ENCODE measurements around the gene HSDL1. TPM values are rescaled to one million over a fixed set of nuclear protein-coding genes. Genes with fewer than 3 reads are reported as not detected.

The HSDL1 gene
- total RNA-seq, 1 donor, result 18.7 TPM

DNA sequence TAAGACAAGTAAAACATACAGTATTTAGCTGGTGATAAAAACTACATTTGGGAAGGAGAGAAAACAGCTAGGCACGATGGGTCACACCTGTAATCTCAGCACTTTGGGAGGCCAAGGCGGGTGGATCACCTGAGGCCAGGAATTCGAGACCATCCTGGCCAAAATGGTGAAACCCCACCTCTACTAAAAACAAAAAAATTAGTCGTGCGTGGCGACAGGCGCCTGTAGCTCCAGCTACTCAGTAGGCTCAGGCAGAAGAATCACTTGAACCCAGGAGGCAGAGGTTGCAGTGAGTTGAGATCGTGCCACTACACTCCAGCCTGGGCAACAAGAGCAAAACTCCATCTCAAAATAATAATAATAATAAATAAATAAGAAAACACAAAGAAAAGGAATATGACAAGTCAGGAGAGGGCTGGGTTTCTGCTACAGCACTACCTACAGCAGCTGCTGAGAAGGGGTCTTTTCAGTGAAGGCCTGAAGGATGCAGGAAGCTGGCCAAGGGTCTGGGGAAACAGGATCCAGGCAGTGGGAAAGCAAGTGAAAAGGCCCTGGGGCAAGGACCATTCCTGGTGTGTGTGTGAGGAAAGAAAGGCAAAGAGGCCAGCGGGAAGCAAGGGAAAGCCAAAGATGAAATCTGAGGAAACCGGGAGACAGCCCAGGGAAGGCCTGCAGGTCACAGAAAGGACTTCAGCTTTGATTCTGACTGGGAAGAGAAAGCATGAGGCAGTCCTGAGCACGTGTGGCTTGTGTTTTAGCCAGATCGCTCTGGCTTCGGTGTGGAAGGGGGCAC is 38.8 kb downstream of the HSDL1 start:
- TF ChIP-seq, protein P1, sequence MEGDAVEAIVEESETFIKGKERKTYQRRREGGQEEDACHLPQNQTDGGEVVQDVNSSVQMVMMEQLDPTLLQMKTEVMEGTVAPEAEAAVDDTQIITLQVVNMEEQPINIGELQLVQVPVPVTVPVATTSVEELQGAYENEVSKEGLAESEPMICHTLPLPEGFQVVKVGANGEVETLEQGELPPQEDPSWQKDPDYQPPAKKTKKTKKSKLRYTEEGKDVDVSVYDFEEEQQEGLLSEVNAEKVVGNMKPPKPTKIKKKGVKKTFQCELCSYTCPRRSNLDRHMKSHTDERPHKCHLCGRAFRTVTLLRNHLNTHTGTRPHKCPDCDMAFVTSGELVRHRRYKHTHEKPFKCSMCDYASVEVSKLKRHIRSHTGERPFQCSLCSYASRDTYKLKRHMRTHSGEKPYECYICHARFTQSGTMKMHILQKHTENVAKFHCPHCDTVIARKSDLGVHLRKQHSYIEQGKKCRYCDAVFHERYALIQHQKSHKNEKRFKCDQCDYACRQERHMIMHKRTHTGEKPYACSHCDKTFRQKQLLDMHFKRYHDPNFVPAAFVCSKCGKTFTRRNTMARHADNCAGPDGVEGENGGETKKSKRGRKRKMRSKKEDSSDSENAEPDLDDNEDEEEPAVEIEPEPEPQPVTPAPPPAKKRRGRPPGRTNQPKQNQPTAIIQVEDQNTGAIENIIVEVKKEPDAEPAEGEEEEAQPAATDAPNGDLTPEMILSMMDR (IDR thresholded peaks at IDR 0.05; ENCODE audit: insufficient read depth, low read length), result no peak
- DNase-seq (ENCODE audit: low read depth), result no peak
- H3K4me3 ChIP-seq (ENCODE audit: low read depth, low read length), result no peak overlapping the region

DNA sequence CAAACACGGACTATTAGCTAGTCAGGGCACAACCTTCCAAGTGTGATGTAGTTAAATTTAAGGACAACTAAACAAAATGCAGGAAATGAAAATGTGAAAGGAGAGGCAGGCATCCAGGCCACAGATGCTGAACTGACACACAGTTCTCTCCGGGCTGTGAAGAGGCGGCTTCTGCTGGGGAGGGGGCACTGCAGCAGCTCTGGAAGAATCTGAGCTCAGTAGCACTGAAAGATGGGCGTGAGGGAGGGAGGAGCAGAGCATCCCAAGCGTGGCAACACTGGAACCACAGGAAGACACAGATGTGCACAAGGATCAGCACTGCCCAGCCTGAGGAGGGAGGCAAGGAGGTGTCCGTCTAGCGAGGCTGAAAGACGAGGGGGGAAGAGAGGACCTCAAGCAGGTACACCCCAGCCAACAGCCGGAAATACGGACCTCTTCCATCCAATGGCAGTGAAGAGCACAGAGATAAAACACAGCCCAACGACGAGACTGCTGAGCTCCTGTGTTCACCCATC is 39.6 kb downstream of the HSDL1 start:
- no peak overlapping the region for H3K4me3 ChIP-seq (ENCODE audit: low read depth, low read length)
- DNase-seq (ENCODE audit: low read depth), result no peak
- TF ChIP-seq, protein P1 (IDR thresholded peaks at IDR 0.05; ENCODE audit: insufficient read depth, low read length), result no peak

DNA sequence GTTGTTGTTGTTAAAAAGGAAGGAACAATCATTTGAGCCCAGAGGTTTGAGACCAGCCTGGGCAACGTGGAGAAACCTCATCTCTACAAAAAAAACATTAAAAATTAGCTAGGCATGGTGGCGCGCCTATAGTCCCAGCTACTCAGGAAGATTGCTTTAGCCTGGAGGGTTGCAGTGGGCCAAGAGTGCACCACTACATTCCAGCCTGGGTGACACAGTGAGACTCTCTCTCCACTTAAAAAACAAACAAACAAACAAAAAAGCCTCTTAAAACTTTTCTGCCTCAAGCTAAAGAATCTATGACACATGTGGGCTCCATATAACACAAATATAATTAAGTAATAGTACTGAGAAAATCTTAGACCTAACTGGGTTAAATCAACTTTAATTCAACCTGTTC is 40.7 kb downstream of the HSDL1 start:
- DNase-seq (ENCODE audit: low read depth), result no peak

DNA sequence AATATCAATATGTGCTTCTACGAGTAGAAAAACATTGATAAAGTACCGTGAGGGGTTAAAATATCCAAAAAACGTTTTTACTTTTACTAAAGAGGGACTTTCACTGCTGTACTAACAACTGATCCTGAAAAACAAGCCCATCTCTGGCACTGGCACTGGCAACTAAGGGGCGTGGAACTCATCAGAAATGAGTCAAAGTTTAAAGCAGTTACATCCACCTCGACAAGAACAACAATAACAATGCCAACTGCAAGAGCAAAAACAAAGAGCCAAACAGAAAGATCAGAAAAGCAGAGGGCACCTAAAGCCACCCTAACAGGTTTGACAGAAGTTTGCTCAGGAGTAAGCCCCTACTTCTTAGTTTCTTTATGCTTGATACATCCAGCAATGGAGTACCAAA is 41.3 kb downstream of the HSDL1 start:
- no peak overlapping the region for H3K4me3 ChIP-seq (ENCODE audit: low read depth, low read length)
- TF ChIP-seq, protein P1 (IDR thresholded peaks at IDR 0.05; ENCODE audit: insufficient read depth, low read length), result no peak
- peak; percentile 30 for DNase-seq (ENCODE audit: low read depth)

More for the DNA sequence above, 40.7 kb downstream of the HSDL1 start:
- TF ChIP-seq, protein P1 (IDR thresholded peaks at IDR 0.05; ENCODE audit: insufficient read depth, low read length), result no peak
- H3K4me3 ChIP-seq (ENCODE audit: low read depth, low read length), result no peak overlapping the region

DNA sequence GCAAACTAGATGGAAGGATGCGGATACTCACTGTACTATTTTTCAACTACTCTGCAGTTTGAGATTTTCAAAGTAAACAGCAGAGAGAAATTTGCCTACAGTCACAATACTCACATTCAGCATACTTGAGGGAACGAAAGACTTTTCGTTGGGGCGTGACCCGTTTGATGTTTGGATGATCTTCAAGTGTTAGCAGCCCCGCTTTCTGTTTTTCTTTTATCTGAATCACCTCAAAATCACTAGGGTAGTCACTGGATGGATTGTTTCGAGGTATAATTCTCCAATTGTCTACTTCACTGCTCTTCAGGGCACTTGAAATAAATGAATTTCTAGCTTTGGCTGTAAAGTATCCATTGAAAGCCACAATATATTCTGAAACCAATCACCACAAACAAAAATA is 46.0 kb downstream of the HSDL1 start:
- H3K4me3 ChIP-seq (ENCODE audit: low read depth, low read length), result no peak overlapping the region
- TF ChIP-seq, protein P1 (IDR thresholded peaks at IDR 0.05; ENCODE audit: insufficient read depth, low read length), result no peak
- no peak for DNase-seq (ENCODE audit: low read depth)

DNA sequence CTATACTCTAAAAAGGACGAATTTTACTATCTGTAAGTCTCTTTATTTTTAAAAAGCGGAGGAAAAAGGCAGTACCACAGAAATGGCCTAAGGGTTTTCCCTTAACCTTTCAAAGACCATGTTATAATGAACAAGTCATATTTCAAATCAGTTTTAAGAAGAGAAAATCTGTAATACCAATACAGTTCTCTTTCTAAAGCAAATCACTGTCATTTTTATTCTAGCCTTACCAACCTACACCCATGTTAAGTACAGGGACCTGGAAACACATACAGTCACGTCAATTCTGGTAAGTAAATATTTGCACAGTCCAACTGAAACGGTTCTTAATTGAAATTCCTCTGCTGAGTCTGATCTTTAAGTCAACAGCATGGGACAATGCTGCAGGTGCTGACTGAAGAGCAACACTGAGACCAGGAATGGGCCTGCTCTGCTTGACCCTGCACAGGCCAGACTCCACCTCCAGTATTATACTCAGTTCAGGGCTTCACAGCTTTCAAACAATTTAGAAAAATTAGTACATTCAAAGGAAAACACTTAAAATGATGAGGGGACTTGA is 48.5 kb downstream of the HSDL1 start:
- TF ChIP-seq, protein P1 (IDR thresholded peaks at IDR 0.05; ENCODE audit: insufficient read depth, low read length), result no peak
- no peak for DNase-seq (ENCODE audit: low read depth)
- H3K4me3 ChIP-seq (ENCODE audit: low read depth, low read length), result no peak overlapping the region

All from fibroblast of the aortic adventitia (primary cell).